ENCODE measurements around the gene PFKFB3. TPM values are rescaled to one million over a fixed set of nuclear protein-coding genes. Genes with fewer than 3 reads are reported as not detected.

PFKFB3 gene
- total and polyA plus RNA-seq, 12 donors = 5.5 to 77.3 (median 14.7) TPM

DNA sequence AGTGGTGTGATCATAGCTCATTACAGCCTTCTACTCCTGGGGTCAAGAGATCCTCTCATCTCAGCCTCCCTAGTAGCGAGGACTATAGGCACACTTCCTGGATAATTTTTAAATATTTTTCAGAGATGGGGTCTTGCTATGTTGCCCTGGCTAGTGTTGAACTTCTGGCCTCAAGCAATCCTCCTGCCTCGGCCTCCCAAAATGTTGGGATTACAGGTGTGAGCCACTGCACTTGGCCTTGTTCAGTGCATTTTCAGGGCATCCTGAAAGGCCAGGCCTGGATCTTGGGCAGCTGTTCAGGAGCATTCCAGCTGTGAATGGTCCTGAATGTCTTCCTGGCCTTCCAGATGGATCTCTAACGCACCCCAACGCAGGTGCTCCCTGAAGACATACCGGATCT lies 95.7 kb downstream of the PFKFB3 start:
- no peak overlapping the region for H3K27ac ChIP-seq
- no peaks in the 10 kb centered on the region for H3K9me3 ChIP-seq
- DNase-seq (no peak), ATAC-seq (no peak)
- peaks cover 0 to 54% (median 0%) of the 10 kb centered on the region in 9 donors for H3K4me1 ChIP-seq
- intact Hi-C loops (cut with DNase I) = no loop called here
- 97 to 99% methylated on average over 5 of the region's 5 CpGs for whole genome bisulfite sequencing, 2 donors
- H3K27me3 ChIP-seq = no peaks in the 10 kb centered on the region
- H3K4me3 ChIP-seq = no peak overlapping the region
- H3K36me3 ChIP-seq = no peaks in the 10 kb centered on the region
- TF ChIP-seq, protein P1, sequence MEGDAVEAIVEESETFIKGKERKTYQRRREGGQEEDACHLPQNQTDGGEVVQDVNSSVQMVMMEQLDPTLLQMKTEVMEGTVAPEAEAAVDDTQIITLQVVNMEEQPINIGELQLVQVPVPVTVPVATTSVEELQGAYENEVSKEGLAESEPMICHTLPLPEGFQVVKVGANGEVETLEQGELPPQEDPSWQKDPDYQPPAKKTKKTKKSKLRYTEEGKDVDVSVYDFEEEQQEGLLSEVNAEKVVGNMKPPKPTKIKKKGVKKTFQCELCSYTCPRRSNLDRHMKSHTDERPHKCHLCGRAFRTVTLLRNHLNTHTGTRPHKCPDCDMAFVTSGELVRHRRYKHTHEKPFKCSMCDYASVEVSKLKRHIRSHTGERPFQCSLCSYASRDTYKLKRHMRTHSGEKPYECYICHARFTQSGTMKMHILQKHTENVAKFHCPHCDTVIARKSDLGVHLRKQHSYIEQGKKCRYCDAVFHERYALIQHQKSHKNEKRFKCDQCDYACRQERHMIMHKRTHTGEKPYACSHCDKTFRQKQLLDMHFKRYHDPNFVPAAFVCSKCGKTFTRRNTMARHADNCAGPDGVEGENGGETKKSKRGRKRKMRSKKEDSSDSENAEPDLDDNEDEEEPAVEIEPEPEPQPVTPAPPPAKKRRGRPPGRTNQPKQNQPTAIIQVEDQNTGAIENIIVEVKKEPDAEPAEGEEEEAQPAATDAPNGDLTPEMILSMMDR (IDR thresholded peaks at IDR 0.05) = no peak

DNA sequence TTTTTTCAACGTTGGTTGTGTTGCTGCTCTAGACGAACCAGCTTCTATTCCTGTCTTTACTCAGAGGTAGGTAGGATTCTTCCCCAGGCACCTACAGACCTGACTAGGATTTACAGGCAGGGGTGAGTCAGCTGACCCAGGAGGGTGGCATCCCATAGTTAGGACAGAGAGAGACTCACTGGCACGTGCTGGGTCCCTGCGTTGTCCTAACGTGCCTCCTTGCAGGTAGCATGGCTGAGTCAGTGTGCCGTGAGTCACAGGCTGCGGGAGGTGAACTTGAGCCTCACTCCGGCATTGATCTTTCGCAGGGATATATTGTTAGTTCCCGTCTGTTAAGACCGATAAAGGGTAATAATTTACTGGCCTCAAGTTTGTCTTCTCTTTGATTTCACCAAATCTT lies 96.5 kb downstream of the PFKFB3 start:
- H3K36me3 ChIP-seq = no peaks in the 10 kb centered on the region
- DNase-seq (no peak), ATAC-seq (no peak)
- no peaks in the 10 kb centered on the region for H3K9me3 ChIP-seq
- H3K27me3 ChIP-seq = no peaks in the 10 kb centered on the region
- H3K4me3 ChIP-seq = no peak overlapping the region
- peak overlapping the region in 1 of 10 donors; percentile 77 for H3K27ac ChIP-seq
- peaks cover 0 to 54% (median 0%) of the 10 kb centered on the region in 9 donors for H3K4me1 ChIP-seq
- intact Hi-C loops (cut with DNase I) = no loop called here
- 81 to 88% methylated on average over 11 of the region's 11 CpGs for WGBS, 2 donors
- TF ChIP-seq, protein P1 (IDR thresholded peaks at IDR 0.05) = no peak

DNA sequence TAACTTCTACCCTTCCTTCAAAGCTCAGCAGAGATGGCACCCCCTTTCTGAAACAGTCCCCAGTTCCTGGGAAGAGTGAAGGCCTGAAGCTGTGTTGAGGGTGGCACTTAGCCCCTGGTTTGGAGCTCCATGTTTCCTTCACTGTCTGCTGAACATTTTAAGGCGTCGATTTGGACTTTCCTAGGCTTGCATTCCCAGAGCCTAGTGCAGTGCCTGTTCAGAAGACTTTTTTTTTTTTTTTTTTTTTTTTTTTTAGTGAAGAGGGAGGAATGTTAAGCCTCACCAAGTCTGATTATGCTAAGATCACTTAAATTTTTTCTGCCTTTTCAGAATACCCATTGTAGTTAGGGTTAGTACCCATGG lies 97.0 kb downstream of the PFKFB3 start:
- Histone ChIP-seq H3K27ac (peak overlapping the region in 1 of 10 donors; percentile 77), H3K27me3 (no peaks in the 10 kb centered on the region), H3K36me3 (no peaks in the 10 kb centered on the region), H3K4me3 (no peak overlapping the region), H3K9me3 (no peaks in the 10 kb centered on the region), H3K4me1 (peaks cover 0 to 54% (median 0%) of the 10 kb centered on the region in 9 donors)
- 97 to 100% methylated on average over 2 of the region's 2 CpGs for WGBS, 2 donors
- ATAC-seq = no peak
- intact Hi-C loops (cut with DNase I) = loop anchor here in 1 of 10 donors (10.0 kb wide), 1 partner anchor 85 kb away; no protein-coding TSS in a partner anchor
- no peak for DNase-seq
- TF ChIP-seq, protein P1 (IDR thresholded peaks at IDR 0.05) = no peak

DNA sequence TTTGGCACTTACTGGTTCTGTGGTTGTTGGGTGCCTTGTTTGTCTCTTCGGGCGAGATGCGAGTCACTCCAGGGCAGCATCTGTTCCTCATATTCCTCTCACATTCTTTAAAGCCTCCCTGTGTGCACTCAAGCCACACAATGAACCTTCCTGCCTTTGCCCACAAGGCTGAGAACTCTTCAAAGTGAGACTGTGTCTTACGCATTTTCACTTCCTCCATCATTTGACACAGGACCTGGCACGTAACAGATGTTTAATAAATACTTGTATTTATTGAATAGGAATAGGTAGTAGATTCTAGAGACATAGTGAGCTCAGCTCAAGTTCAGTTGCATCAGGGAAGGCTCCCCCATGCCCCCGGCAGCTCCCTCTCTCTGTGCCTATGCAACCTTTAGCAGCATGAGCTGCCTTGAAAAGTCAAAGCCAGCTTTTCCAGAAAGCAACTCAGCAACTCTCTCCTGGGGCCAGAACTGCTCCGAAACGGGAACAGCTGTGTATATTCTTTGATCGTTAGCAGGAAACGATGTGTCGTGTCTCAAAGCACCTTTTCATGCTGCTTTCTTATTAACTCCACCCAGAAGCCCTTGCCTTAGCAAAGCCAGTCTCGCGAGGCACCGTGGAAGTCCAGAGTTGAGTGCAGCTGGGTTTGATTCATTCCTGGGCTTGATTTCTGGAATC lies 97.5 kb downstream of the PFKFB3 start:
- Histone ChIP-seq H3K9me3 (no peaks in the 10 kb centered on the region), H3K4me3 (no peak overlapping the region), H3K27me3 (no peaks in the 10 kb centered on the region), H3K27ac (peak overlapping the region in 3 of 10 donors; percentile 21 to 77 (median 26)), H3K36me3 (no peaks in the 10 kb centered on the region), H3K4me1 (peaks cover 0 to 54% (median 0%) of the 10 kb centered on the region in 9 donors)
- TF ChIP-seq, protein P1 (IDR thresholded peaks at IDR 0.05) = no peak
- DNase-seq (no peak), ATAC-seq (peak in 6 of 8 donors; percentile 37 to 77 (median 70))
- intact Hi-C loops (cut with DNase I) = loop anchor here in 1 of 10 donors (10.0 kb wide), 1 partner anchor 85 kb away; no protein-coding TSS in a partner anchor
- WGBS, 2 donors = 60 to 63% methylated on average over 14 of the region's 14 CpGs

Data from heart right ventricle (tissue), 16 donors.